Measurements from ENCODE around the gene CIZ1.
A peak's percentile ranks its signal among the peaks of the same experiment; 100 is the strongest.
"Not testable (repeated sequence)": the region's sequence is repeated elsewhere in the genome, so short reads cannot be mapped to it uniquely, and the experiment has no call there.

Gene CIZ1

GRCh38 chr9:128191406-128192046 lies at the start of gene CIZ1:
CIZ1 (minus strand) TSS chr9:128191572; CDS start chr9:128190857, 715 bp downstream.
- peak; percentile 63 for DNase-seq (ENCODE audit: low read depth)

- DNase-seq (ENCODE audit: low read depth) = no peak
Observed at GRCh38 chr9:128233817-128234406, 42.5 kb upstream of the CIZ1 start.

DNA sequence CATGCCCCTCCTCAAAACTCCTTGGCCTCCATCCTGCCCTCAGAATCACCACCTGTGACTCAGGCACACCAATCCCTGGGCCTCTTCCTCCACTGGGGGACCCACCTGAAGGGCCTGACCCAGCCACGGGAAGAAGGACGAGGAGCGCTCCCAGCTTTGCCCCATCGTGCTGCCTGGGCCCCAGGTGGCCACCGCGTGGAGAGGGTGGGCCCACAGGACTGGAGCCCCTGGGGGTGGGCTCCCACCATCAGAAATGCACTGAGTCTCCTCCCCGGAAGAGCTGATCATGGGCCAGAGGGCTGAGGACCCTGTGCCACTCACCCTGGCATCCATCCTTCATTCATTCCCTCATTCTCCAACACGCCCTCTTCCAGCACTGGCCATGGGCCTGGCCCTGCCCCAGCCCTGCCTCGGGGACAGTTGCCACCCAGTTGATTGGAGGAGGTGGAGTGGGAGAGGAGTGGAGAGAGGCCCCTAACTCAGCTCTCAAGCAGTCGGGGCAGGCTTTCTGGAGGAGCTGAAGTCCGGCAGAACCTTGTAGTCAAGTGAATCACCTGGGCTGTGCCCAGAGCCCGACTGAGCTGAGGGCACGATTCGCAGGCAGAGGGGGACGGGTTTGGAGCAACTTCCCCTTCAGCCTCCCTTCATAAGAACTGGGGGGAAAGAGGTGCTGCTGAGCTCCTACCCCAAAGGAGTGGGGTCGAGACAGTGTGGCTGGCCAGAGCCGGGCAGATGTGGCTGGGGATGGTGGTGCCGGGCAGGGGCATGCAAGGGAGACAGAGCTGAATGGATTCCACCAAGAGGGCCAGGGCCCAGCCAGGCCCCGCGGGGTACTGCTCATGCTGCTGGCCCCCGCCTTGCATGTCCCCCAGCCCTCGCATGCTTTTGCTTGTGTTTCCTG lies 41.4 kb upstream of the CIZ1 start:
- no peak for DNase-seq (ENCODE audit: low read depth)

DNA sequence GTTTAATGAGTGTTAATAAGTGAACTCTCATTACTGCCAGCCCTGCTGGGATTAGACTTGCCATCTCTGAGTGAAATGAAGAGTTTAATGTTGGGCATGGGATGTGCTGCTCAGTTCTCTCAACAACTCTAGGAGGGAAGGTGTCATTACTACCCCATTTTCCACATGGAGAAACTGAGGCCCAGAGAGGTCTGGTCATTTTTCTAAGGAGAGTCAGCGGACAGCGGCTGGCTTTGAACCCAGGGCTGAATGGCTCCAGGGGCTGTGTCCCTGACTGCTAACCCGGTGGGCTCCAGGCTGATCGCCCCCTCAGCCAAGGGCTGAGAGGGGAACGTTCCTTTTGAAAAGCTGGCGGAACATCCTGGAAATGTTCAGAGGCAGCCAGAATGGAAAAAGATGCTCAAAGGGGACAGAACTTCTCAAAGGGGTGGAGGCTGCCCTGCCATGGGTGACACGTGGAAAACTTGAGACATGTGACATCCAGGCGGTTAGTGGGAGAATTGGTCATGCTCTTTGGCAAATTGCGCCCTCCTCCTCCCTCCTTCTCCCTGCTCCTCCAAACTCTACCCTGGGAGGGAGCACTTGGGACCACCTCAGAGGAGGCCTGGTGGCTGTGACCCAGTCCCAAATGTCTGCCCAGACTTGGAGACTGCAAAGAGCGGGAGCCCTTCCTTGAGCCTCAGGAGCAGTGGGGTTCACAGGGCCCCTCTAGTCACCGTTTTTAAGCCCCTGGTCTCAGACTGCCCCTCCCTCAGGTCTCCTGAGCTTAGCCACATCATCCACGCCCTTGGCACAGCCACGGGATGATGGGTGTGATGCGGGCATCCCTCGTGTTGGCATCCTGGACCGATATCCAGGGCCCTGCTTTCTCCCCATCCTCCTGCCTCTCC lies 40.5 kb upstream of the CIZ1 start:
- DNase-seq (ENCODE audit: low read depth) = no peak

GRCh38 chr9:128230897-128231296 lies 39.5 kb upstream of the CIZ1 start:
- not testable (repeated sequence) for DNase-seq (ENCODE audit: low read depth)

DNA sequence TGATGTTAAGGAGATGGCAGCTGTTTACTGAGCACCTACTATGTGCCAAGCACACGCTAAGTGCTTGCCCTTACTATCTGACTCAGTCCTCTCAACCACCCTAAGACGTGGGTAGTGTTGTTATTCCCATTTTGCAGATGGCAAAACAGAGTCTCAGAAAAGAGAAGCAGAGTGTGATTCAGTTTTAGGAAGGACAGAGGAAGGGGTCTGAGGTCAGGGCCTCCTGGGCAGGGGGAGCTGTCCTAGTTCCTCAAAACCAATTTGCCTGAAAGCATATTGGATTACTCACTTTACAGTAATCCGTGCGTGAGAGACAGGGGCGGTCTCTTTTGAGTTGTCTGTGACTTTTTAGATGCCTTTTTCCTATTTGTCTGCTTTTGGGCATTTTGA lies 35.0 kb upstream of the CIZ1 start:
- DNase-seq (ENCODE audit: low read depth) = no peak

DNA sequence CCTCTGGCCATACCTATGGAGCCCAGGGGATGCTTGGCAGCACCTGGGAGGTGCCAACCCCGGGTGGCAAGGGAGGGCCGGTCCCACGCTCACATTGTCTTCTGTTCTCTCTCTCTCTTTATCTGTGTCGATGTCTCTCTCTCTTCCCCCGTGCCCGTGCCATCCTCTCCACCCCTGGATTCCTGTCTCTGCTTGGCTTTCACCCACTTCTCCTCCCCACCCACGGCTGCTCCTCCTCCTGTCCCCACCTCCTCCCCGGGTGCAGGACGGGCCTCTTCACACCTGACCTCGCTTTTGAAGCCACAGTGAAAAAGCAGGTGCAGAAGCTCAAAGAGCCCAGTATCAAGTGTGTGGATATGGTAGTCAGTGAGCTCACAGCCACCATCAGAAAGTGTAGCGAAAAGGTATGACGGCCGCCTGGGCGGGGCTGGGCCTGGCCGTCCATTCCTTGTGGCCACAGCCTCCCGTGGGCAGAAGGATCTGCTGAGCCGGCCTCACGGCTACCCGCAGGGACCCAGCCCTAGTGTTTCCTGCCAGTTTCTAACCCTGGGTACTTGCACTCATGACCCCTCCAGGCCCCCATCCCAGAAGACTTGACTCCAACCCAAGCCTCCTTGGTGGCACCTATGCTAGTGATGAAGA lies 34.5 kb upstream of the CIZ1 start:
- DNase-seq (ENCODE audit: low read depth) = no peak

GRCh38 chr9:128224877-128225276 lies 33.5 kb upstream of the CIZ1 start:
- no peak for DNase-seq (ENCODE audit: low read depth)

DNA sequence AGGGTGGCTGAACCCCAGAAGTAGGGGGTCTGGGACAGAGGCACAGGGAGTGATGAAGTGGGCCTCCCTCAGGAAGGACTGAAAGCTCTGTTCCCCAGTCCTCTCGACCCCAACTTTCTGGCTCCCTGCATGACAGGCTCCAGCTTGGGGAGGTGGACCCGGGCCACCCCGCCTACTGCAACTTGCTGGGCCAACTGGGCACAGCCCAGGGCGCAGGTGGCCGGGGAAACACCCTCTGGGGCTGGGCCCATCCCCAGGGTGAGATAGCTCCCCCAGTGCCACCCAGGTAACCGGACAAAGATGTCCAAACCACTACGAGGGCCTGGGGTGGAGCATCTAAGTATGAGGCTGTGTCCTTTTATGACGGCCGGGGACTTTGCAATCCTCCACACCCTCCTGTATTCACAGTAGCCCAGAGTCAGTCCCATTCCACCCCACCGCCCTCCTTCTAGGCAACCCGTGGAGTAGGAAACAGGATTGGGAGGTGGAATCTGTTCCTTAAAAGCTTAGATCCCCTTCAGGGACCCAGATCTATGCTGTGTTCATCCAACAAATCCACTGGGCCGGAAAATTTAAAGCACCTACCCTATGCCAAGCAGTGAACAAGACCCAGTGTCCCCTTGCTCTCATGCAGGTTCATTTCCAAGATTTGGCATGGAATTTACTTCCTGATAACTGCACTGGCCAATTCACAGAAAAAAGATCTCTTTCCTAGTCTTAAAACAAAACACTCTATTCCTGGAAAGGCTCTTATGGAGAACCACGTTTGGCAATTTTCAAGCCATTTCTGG lies 31.7 kb upstream of the CIZ1 start:
- no peak for DNase-seq (ENCODE audit: low read depth)

- no peak for DNase-seq (ENCODE audit: low read depth)
Observed at GRCh38 chr9:128222026-128222425, 30.7 kb upstream of the CIZ1 start.

- DNase-seq (ENCODE audit: low read depth) = no peak
Observed at GRCh38 chr9:128219831-128220230, 28.5 kb upstream of the CIZ1 start.

GRCh38 chr9:128218518-128219389 lies 27.4 kb upstream of the CIZ1 start:
- DNase-seq (ENCODE audit: low read depth) = peak; percentile 94

DNA sequence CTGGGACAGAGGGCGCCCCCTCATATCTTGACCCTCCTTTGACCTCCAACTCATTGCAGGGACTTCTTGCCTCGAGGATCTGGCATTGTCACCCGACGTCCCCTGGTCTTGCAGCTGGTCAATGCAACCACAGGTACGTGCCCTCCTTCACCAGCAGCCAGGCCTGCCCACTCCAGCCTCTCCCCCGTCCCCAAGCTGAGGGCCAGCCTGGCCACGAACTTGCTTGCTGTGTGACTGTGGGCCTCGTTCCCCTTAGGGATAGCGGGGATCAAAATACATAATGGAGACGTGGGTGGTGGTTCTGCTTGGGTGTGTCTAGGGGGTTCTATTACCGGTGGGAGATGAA lies 26.8 kb upstream of the CIZ1 start:
- no peak for DNase-seq (ENCODE audit: low read depth)

- no peak for DNase-seq (ENCODE audit: low read depth)
Observed at GRCh38 chr9:128216781-128217553, 25.6 kb upstream of the CIZ1 start.

GRCh38 chr9:128215491-128216409 lies 24.4 kb upstream of the CIZ1 start:
- no peak for DNase-seq (ENCODE audit: low read depth)

- DNase-seq (ENCODE audit: low read depth) = no peak
Observed at GRCh38 chr9:128214571-128215490, 23.5 kb upstream of the CIZ1 start.
